ENCODE measurements around the gene INSC. TPM values are rescaled to one million over a fixed set of nuclear protein-coding genes. Genes with fewer than 3 reads are reported as not detected.

Gene INSC
- total RNA-seq, 1 donor from 2014 or later, result not detected

DNA sequence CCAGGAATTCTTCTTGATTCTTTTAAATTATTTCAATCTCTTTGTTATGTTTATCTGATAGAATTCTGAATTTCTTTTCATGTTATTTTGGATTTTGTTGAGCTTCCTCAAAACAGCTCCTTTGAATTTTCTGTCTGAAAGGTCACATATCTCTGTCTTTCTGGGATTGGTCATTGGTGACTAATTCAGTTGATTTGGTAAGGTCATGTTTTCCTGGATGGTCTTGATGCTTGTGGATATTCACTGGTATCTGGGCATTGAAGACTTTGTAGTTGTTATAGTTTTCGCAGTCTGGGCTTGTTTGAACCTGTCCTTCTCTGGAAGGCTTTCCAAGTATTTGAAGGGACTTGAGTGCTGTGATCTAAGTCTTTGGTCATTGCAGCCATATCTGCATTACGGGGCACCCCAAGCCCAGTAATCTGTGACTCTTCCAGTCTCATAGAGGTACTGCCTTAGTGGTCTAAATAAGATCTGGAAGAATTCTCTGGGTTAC lies 18.9 kb upstream of the INSC start:
- H3K9me3 Mint-ChIP-seq, result no peaks in the 10 kb centered on the region
- H3K4me3 Mint-ChIP-seq, result no peak overlapping the region

DNA sequence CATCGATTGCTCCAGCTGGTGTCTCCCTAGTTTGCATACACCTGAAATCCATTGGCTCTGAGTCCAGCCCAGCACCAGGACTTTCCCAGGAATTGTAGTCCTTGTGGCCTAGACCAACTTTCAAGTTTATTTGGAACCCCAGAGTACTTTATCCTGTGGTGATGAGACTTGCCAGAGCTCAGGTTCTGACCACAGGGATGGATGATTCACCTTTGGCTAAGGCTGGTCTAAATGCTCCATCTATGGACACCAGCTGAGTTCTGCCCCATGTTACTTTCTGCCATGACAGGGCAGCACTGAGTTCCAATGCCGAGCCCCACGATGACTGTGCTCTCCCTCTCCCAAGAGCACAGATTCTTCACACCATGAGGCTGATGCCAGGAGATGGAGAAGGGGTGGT lies 17.3 kb upstream of the INSC start:
- H3K27ac Mint-ChIP-seq, result no peak overlapping the region
- no peak overlapping the region for H3K4me3 Mint-ChIP-seq
- peaks cover 4% of the 10 kb centered on the region for H3K4me1 Mint-ChIP-seq (ENCODE audit: low read depth)
- no peak for DNase-seq (ENCODE audit: low spot score)
- H3K36me3 Mint-ChIP-seq (ENCODE audit: low read depth), result no peaks in the 10 kb centered on the region
- intact Hi-C loops (cut with micrococcal nuclease), result no loop called here
- peaks cover 21% of the 10 kb centered on the region for H3K27me3 Mint-ChIP-seq (ENCODE audit: insufficient read depth)
- no peaks in the 10 kb centered on the region for H3K9me3 Mint-ChIP-seq

More for the DNA sequence above, 18.9 kb upstream of the INSC start:
- intact Hi-C loops (cut with micrococcal nuclease), result no loop called here
- no peak overlapping the region for H3K27ac Mint-ChIP-seq
- no peaks in the 10 kb centered on the region for H3K4me1 Mint-ChIP-seq (ENCODE audit: low read depth)
- H3K36me3 Mint-ChIP-seq (ENCODE audit: low read depth), result no peaks in the 10 kb centered on the region
- DNase-seq (ENCODE audit: low spot score), result no peak
- H3K27me3 Mint-ChIP-seq (ENCODE audit: insufficient read depth), result peaks cover 24% of the 10 kb centered on the region

DNA sequence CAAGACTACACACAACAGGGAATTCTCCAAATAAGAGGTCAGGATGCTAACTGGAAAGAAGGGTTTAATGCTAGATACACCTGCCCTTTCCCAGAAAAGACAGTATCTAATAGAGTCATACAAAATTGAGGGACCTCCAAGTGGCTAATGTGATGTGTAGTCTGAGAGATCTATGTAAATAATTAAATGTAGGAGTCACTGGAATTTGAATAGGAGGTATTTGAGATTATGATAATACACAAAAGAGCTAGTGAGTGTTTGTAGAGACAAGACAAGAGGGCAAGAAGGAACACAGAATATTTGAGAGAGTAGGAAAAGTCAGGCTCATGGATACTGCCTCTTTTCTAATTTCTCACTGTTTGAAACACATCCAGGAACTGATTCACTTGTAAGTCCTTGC lies 15.5 kb upstream of the INSC start:
- H3K36me3 Mint-ChIP-seq (ENCODE audit: low read depth), result no peaks in the 10 kb centered on the region
- H3K27me3 Mint-ChIP-seq (ENCODE audit: insufficient read depth), result peaks cover 20% of the 10 kb centered on the region
- H3K9me3 Mint-ChIP-seq, result no peaks in the 10 kb centered on the region
- peaks cover 4% of the 10 kb centered on the region for H3K4me1 Mint-ChIP-seq (ENCODE audit: low read depth)
- H3K27ac Mint-ChIP-seq, result no peak overlapping the region
- no peak for DNase-seq (ENCODE audit: low spot score)
- H3K4me3 Mint-ChIP-seq, result no peak overlapping the region
- intact Hi-C loops (cut with micrococcal nuclease), result no loop called here

DNA sequence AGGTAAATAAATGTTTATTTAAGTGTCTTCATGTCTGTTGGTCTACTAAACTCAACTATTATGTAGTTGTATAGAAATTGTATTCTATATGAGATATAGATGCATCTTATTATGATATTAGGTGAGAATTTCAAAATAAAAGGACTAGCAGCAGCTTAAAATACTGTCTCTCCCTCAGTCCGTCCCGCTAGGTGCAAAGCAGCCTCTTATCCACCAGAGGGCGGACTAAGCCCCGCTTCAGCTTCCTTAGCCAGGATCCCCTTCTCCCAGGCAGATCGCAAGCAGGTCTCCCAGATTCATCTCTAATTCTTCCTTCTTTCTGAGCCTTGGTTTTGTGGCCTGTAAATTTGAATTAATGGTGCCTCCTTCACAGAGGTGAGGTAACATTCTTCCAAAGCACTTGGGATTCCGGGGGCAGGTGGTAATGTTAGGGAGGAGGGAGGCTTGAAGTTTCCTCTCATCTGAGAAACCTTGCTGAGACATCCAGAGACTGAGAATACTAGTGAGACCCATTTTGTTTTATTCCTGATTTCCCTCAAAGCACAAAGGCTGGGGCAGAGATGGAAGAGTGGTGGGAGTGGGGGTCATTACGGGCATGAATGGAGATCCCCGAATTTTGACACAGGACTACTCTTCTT lies 13.5 kb upstream of the INSC start:
- Mint-ChIP-seq H3K4me3 (no peak overlapping the region), H3K4me1 (ENCODE audit: low read depth) (peaks cover 9% of the 10 kb centered on the region), H3K36me3 (ENCODE audit: low read depth) (no peaks in the 10 kb centered on the region), H3K9me3 (no peaks in the 10 kb centered on the region), H3K27ac (no peak overlapping the region), H3K27me3 (ENCODE audit: insufficient read depth) (peaks cover 19% of the 10 kb centered on the region)
- intact Hi-C loops (cut with micrococcal nuclease), result loop anchor here (1.0 kb wide), 2 partner anchors 58 to 107 kb away; no protein-coding TSS in a partner anchor
- peak; percentile 41 for DNase-seq (ENCODE audit: low spot score)

DNA sequence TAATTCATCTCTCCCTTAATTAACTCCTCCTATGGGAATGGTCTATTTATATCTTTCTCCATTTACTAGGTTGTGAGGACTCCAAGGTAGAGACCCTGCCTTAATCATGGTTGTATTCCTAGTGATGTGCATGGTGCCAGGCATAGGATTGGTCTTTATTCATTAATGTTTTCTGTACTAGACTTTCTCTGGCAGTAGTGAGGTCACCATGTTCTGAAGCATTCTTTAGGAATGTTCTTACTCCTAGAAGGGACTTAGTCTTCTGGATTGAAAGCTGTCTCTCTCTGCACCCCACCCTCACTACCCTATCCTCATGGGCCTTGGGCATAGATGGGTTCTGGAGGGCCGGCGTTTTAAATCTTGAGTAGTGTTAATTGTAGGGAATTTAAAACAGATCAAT lies 10.6 kb upstream of the INSC start:
- Mint-ChIP-seq H3K36me3 (ENCODE audit: low read depth) (no peaks in the 10 kb centered on the region), H3K27ac (no peak overlapping the region), H3K27me3 (ENCODE audit: insufficient read depth) (peaks cover 12% of the 10 kb centered on the region), H3K4me3 (no peak overlapping the region), H3K4me1 (ENCODE audit: low read depth) (peaks cover 34% of the 10 kb centered on the region), H3K9me3 (no peaks in the 10 kb centered on the region)
- intact Hi-C loops (cut with micrococcal nuclease), result no loop called here
- no peak for DNase-seq (ENCODE audit: low spot score)

DNA sequence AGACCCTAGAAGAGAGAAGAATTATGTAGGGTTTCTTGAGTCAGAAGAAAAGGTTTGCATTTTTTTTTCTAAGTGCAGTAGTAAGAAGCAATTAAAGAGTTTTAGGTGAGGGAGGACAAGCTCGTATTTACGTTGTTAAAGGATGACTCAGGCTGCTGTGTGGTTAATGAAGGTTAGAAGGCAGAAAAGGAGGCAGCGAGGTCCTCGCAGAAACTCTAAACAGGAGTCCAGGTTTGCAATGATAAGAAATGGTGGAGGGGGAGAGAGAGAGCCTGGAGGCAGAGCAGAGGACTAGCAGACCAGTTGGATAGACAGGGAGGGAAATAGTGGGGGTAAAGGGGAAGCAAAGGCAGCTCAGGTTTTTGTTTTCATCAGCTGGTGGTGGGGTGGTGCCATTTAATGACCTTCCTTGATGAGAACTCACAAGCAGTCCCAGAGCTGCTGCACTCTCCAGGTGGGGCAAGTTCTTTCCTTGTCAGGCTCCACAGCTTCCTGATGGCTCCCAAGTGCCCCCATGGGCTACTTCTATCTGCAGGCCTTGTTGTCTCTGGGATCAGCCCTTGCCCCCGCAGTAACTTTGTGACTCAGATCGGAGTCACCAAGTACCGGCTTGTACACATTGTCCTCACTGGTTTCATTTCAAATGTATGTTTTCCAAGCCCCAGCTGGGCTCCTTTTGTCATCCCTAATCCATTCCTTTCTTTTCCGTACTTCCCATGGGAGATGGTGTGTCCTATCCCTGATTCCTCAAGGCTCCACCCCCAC lies 8.3 kb upstream of the INSC start:
- H3K27me3 Mint-ChIP-seq (ENCODE audit: insufficient read depth), result peaks cover 1% of the 10 kb centered on the region
- H3K36me3 Mint-ChIP-seq (ENCODE audit: low read depth), result no peaks in the 10 kb centered on the region
- no peak overlapping the region for H3K4me3 Mint-ChIP-seq
- no peak for DNase-seq (ENCODE audit: low spot score)
- H3K4me1 Mint-ChIP-seq (ENCODE audit: low read depth), result peaks cover 40% of the 10 kb centered on the region
- H3K27ac Mint-ChIP-seq, result no peak overlapping the region
- H3K9me3 Mint-ChIP-seq, result no peaks in the 10 kb centered on the region
- intact Hi-C loops (cut with micrococcal nuclease), result no loop called here

DNA sequence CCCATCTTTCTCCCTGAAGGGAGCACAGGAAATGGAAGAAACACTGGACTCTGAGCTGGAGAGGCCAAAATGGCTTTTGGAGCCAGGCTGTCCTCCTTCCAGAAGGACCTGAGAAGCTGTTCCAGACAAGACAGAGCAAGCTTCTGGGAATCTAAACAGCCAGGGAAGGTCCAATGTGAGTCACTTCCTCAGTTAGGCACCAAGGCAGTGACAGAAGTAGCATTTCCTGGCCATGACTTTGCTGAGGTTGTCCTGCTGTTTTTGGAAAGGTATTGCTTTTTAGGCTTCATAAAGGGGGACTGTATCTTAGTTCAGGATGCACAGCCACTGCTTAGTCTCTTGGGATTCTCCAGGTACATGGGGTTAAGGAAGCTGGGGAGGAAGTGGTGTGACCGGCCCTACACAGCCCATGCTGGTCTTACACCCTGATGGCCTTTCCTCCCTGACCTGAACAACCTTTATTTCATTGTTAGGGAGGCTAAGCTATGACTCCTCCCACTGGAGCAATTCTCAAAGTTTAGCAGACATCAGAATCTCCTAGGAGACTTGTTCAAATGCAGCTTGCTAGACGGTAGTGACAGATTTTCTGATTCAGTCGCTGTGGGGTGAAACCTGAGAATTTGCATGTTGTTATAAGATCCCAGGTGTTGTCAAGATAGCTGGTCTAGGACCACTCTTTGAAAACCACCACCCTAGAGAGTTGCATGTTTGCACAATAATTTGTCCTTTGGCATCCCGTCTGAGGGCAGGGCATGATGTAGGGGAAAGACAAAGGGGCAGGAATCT lies 6.8 kb upstream of the INSC start:
- Mint-ChIP-seq H3K4me3 (no peak overlapping the region), H3K27me3 (ENCODE audit: insufficient read depth) (no peaks in the 10 kb centered on the region), H3K4me1 (ENCODE audit: low read depth) (peaks cover 42% of the 10 kb centered on the region), H3K36me3 (ENCODE audit: low read depth) (no peaks in the 10 kb centered on the region), H3K27ac (no peak overlapping the region), H3K9me3 (no peaks in the 10 kb centered on the region)
- intact Hi-C loops (cut with micrococcal nuclease), result no loop called here
- no peak for DNase-seq (ENCODE audit: low spot score)

DNA sequence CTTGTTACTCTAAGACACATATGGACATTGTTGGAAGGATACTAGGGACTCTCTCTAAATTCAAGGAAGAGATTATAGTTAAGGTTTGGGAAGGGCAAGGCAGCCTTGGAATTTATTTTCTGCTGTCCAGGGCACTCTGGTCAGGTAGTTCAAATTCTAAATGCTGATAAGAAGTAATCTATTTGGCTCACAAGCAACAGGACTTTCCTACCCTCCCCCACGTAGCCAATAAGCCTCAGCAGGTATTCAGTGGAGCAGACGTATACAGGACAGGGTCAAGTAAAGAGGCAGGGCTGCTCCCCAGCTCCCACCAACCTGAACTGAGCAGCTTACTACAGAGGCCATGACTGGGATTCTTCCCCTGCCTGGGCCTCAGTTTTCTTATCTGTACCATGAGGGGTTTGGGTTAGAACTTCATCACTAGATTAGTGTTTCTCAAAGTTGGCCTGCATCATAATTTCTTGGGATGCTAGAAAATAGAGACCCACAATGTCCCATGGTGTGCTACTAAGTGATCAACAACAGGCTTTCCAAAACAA lies 6.1 kb upstream of the INSC start:
- Mint-ChIP-seq H3K4me1 (ENCODE audit: low read depth) (peaks cover 49% of the 10 kb centered on the region), H3K27me3 (ENCODE audit: insufficient read depth) (no peaks in the 10 kb centered on the region), H3K4me3 (no peak overlapping the region), H3K9me3 (no peaks in the 10 kb centered on the region), H3K36me3 (ENCODE audit: low read depth) (no peaks in the 10 kb centered on the region), H3K27ac (no peak overlapping the region)
- intact Hi-C loops (cut with micrococcal nuclease), result no loop called here
- no peak for DNase-seq (ENCODE audit: low spot score)

DNA sequence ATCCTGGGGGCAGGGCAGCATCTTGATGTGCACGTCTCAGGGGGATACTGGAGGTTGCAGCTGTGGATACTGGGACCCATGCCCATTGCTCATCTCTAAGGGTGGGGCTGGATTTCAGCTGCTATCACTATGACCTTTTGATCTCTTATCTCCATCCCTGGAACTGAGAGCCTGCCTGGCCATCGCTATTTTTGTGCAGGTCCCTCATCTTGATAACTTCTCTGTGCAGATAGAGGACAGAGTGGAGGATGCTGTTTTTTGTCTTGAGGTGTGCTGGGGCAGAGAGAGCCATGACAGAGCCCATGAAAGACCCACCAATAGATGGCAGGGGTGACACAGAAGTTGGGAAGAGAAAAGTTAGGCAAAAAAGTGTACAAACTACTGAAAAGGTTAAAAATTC lies 5.1 kb upstream of the INSC start:
- no peak overlapping the region for H3K4me3 Mint-ChIP-seq
- peaks cover 52% of the 10 kb centered on the region for H3K4me1 Mint-ChIP-seq (ENCODE audit: low read depth)
- intact Hi-C loops (cut with micrococcal nuclease), result loop anchor here (10.0 kb wide), 1 partner anchor 775 kb away; no protein-coding TSS in a partner anchor
- no peaks in the 10 kb centered on the region for H3K36me3 Mint-ChIP-seq (ENCODE audit: low read depth)
- DNase-seq (ENCODE audit: low spot score), result no peak
- no peak overlapping the region for H3K27ac Mint-ChIP-seq
- H3K9me3 Mint-ChIP-seq, result no peaks in the 10 kb centered on the region
- peaks cover 3% of the 10 kb centered on the region for H3K27me3 Mint-ChIP-seq (ENCODE audit: insufficient read depth)

DNA sequence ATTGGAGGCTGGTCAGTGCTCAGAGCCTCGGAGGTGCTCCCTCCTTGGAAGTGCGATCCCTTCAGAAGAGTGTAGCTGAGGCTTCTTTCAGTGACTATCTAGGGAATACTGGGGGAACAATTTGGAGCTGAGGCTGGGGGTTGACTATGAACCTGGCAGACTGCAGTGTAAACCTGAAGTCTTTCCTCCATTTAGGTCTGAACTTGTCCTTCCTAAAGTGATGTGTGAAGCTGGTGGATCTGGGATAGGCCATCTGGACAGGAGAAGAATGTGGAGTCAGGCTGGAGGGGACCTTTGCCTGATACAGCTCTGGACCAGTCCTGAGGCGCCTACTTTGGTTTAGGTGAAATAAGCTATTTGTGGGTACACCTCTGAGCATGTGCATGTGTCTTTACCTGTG lies 3.5 kb upstream of the INSC start:
- intact Hi-C loops (cut with micrococcal nuclease), result loop anchor here (10.0 kb wide), 1 partner anchor 776 kb away; no protein-coding TSS in a partner anchor
- H3K4me3 Mint-ChIP-seq, result no peak overlapping the region
- no peak overlapping the region for H3K27ac Mint-ChIP-seq

DNA sequence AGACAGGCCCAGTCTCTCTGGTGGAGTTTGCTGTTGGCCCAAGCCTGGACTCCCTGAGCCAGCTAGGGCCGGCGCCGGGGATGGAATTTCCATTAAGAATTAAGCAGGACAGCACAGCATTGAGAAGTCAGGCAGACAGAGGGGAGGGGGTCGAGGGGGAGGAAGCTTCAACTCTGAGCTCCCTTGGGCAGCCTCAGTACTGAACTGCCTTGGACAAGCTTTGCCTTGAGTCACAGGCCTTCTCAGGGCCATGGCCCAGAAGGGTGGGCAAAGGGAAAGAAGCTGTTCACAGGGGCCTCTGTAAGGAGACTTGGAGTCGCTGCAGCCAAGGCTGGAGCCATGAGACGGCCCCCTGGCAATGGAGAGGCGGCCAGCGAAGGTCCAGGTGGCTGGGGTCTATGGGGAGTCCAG lies 2.6 kb upstream of the INSC start:
- DNase-seq (ENCODE audit: low spot score), result no peak
- peaks cover 10% of the 10 kb centered on the region for H3K27me3 Mint-ChIP-seq (ENCODE audit: insufficient read depth)
- no peaks in the 10 kb centered on the region for H3K9me3 Mint-ChIP-seq
- H3K4me3 Mint-ChIP-seq, result no peak overlapping the region
- intact Hi-C loops (cut with micrococcal nuclease), result loop anchor here (10.0 kb wide), 1 partner anchor 777 kb away; no protein-coding TSS in a partner anchor
- H3K4me1 Mint-ChIP-seq (ENCODE audit: low read depth), result peaks cover 53% of the 10 kb centered on the region
- H3K27ac Mint-ChIP-seq, result no peak overlapping the region
- H3K36me3 Mint-ChIP-seq (ENCODE audit: low read depth), result peaks cover 2% of the 10 kb centered on the region

More for the DNA sequence above, 3.5 kb upstream of the INSC start:
- Mint-ChIP-seq H3K9me3 (no peaks in the 10 kb centered on the region), H3K36me3 (ENCODE audit: low read depth) (no peaks in the 10 kb centered on the region), H3K27me3 (ENCODE audit: insufficient read depth) (peaks cover 10% of the 10 kb centered on the region), H3K4me1 (ENCODE audit: low read depth) (peaks cover 58% of the 10 kb centered on the region)
- DNase-seq (ENCODE audit: low spot score), result no peak

DNA sequence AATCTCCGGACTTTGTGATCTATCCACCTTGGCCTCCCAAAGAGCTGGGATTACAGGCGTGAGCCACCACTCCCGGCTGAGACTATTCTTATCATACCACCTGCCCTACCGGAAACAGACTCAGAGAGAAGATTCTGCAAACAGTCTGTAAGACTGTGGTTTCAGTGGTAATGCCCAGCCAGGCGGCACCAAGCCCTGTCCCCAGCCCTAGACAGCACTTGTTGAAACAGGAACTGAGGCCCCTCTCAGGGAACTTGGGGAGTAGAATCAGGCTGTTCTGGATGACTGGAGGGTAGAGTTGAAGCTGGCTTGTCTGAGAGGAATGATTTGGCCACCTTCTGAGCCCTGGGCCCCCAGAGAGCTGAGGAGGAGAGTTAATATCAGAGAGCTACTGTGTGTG lies 1.3 kb upstream of the INSC start:
- Mint-ChIP-seq H3K4me3 (peak overlapping the region; percentile 48), H3K27ac (peak overlapping the region; percentile 15)
- intact Hi-C loops (cut with micrococcal nuclease), result loop anchor here (10.0 kb wide), 1 partner anchor 779 kb away; no protein-coding TSS in a partner anchor

More for the DNA sequence above, 1.3 kb upstream of the INSC start:
- no peak for DNase-seq (ENCODE audit: low spot score)
- peaks cover 2% of the 10 kb centered on the region for H3K36me3 Mint-ChIP-seq (ENCODE audit: low read depth)
- H3K9me3 Mint-ChIP-seq, result no peaks in the 10 kb centered on the region
- peaks cover 10% of the 10 kb centered on the region for H3K27me3 Mint-ChIP-seq (ENCODE audit: insufficient read depth)
- peaks cover 49% of the 10 kb centered on the region for H3K4me1 Mint-ChIP-seq (ENCODE audit: low read depth)
